HCT116 (cell line): ENCODE measurements around the gene KRT81. TPM values are rescaled to one million over a fixed set of nuclear protein-coding genes. Genes with fewer than 3 reads are reported as not detected.

Experiments
- ATAC-seq: fragments of 200-7000 bp; cut with Tn5 transposase; 2 replicates; pipeline ENCODE4 v1.9.1; 2020; ENCODE audit warnings: mild to moderate bottlenecking, moderate library complexity
- BruUV-seq: library from RNA; stranded (reverse); fragments of 400-500 nt; replicated peaks from 2 replicates; lab custom pipeline; 2021; lab: Mats Ljungman, UMichigan
- CTCF ChIA-PET: fragments of 300-600 bp; sonication (Branson Sonifier 250); formaldehyde crosslinking; loops from one replicate; lab custom pipeline; 2021; ENCODE audit warnings: antibody characterized with exemption; lab: Charles Lee
- POLR2A ChIA-PET: fragments of 300-600, 350-600 bp; sonication (Branson Sonifier 250); formaldehyde crosslinking; loops from one replicate; lab custom pipeline; 2021; ENCODE audit warnings: antibody characterized with exemption; lab: Charles Lee
- RAD21 ChIA-PET, 2 experiments: fragments of 300-600 bp; sonication (Branson Sonifier 250); formaldehyde crosslinking; loops; one replicate each; lab custom pipeline; 2023; ENCODE audit warnings: low total read pairs in 2 of 2; ENCODE audit not compliant: uncharacterized antibody in 2 of 2, unreplicated experiment in 2 of 2, low non-redundant PET in 1 of 2; lab: Charles Lee
- DNase-seq: peaks from one replicate; pipeline ENCODE4 v3.0.0-alpha.2; 2010; ENCODE audit warnings: low read depth, low spot score
- H2AFZ ChIP-seq: fragments of 200-600 bp; shearing (Covaris generic), sonication (generic); 2 replicates; pipeline ENCODE4 v1.6.1; 2017; ENCODE audit warnings: low read depth, mixed run types, mixed read lengths, antibody characterized with exemption, low read length; ENCODE audit not compliant: poor library complexity, severe bottlenecking
- H3K27ac ChIP-seq: 2 replicates; pipeline ENCODE4 v1.5.1; 2012; ENCODE audit warnings: low read depth, low read length
- H3K27me3 ChIP-seq: fragments of 200-600 bp; sonication (generic); 2 replicates; pipeline ENCODE4 v1.6.1; 2016; ENCODE audit warnings: mixed run types, low read length, mixed read lengths; ENCODE audit not compliant: insufficient read depth
- H3K36me3 ChIP-seq, 2 experiments: fragments of 200-500 bp in 1 of 2; fragments of 200-600 bp in 1 of 2; sonication (Bioruptor generic) in 1 of 2; sonication (generic) in 1 of 2; 2 replicates each; pipeline versions ENCODE4 v1.5.1 to v1.6.1; 2014 to 2016; ENCODE audit warnings: low read length in 2 of 2, inconsistent platforms in 1 of 2, mixed read lengths in 1 of 2, mixed run types in 1 of 2; ENCODE audit not compliant: insufficient read depth in 2 of 2, control insufficient read depth in 1 of 2
- H3K4me1 ChIP-seq, 2 experiments: fragments of 200-600 bp in 1 of 2; sonication (generic) in 1 of 2; 2 replicates each; pipeline versions ENCODE4 v1.5.1 to v1.6.1; 2012 to 2017; ENCODE audit warnings: low read length in 2 of 2, inconsistent platforms in 1 of 2, mild to moderate bottlenecking in 1 of 2, mixed read lengths in 1 of 2, mixed run types in 1 of 2, moderate library complexity in 1 of 2; ENCODE audit not compliant: insufficient read depth in 2 of 2, control insufficient read depth in 1 of 2
- H3K4me2 ChIP-seq: fragments of 200-600 bp; sonication (generic); 2 replicates; pipeline ENCODE4 v1.6.1; 2017; ENCODE audit warnings: mixed run types, low read length, mixed read lengths
- H3K4me3 ChIP-seq, 2 experiments: fragments of 200-600 bp in 1 of 2; sonication (generic) in 1 of 2; replicated peaks in 1 of 2; 2 replicates each; pipeline ENCODE4 v1.5.1; 2011 to 2016; ENCODE audit warnings: low read length in 2 of 2, control low read depth in 1 of 2, low read depth in 1 of 2, mild to moderate bottlenecking in 1 of 2, mixed read lengths in 1 of 2, mixed run types in 1 of 2
- H3K79me2 ChIP-seq: fragments of 200-600 bp; sonication (generic); 2 replicates; pipeline ENCODE4 v1.6.1; 2017; ENCODE audit warnings: mild to moderate bottlenecking, mixed run types, low read length, moderate library complexity, mixed read lengths; ENCODE audit not compliant: insufficient read depth
- H3K9ac ChIP-seq: fragments of 200-600 bp; sonication (generic); 2 replicates; pipeline ENCODE4 v1.6.1; 2016; ENCODE audit warnings: low read length, mixed read lengths
- H3K9me2 ChIP-seq: fragments of 200-600 bp; sonication (generic), shearing (Covaris generic); 2 replicates; pipeline ENCODE4 v1.6.1; 2017; ENCODE audit warnings: mixed run types, mild to moderate bottlenecking, moderate library complexity; ENCODE audit not compliant: insufficient read depth
- H3K9me3 ChIP-seq, 2 experiments: fragments of 200-500 bp in 1 of 2; fragments of 200-600 bp in 1 of 2; sonication (Bioruptor generic) in 1 of 2; sonication (generic) in 1 of 2; 2 replicates each; pipeline ENCODE4 v1.6.1; 2014 to 2017; ENCODE audit warnings: low read length in 2 of 2, mixed read lengths in 2 of 2, inconsistent platforms in 1 of 2, low read depth in 1 of 2, mild to moderate bottlenecking in 1 of 2, mixed run types in 1 of 2, moderate library complexity in 1 of 2; ENCODE audit not compliant: control insufficient read depth in 1 of 2, insufficient read depth in 1 of 2
- H4K20me1 ChIP-seq: fragments of 200-600 bp; sonication (generic), shearing (Covaris generic); 2 replicates; pipeline ENCODE4 v1.6.1; 2017; ENCODE audit warnings: mixed run types, mild to moderate bottlenecking, moderate library complexity; ENCODE audit not compliant: insufficient read depth
- CBX3 ChIP-seq: IDR thresholded peaks from 2 replicates; pipeline ENCODE4 v1.6.1; 2012; ENCODE audit warnings: low read depth
- CEBPB ChIP-seq: IDR thresholded peaks from 2 replicates; pipeline ENCODE4 v1.6.1; 2012; ENCODE audit warnings: low read depth
- EGR1 ChIP-seq: IDR thresholded peaks from 2 replicates; pipeline ENCODE4 v1.6.1; 2012; ENCODE audit warnings: low read depth
- ELF1 ChIP-seq: IDR thresholded peaks from 2 replicates; pipeline ENCODE4 v1.6.1; 2012; ENCODE audit warnings: low read depth, borderline replicate concordance
- EZH2phosphoT487 ChIP-seq: fragments of 200-600 bp; IDR thresholded peaks from 2 replicates; pipeline ENCODE4 v1.6.1; 2018; ENCODE audit warnings: antibody characterized with exemption, borderline replicate concordance
- RAD21 ChIP-seq: IDR thresholded peaks from 2 replicates; pipeline ENCODE4 v1.6.1; 2012; ENCODE audit warnings: low read depth, mild to moderate bottlenecking
- SIN3A ChIP-seq: IDR thresholded peaks from 2 replicates; pipeline ENCODE4 v1.6.1; 2012; ENCODE audit warnings: low read depth
- SP1 ChIP-seq: IDR thresholded peaks from 2 replicates; pipeline ENCODE4 v1.6.1; 2012; ENCODE audit warnings: low read depth
- SRF ChIP-seq: IDR thresholded peaks from 2 replicates; pipeline ENCODE4 v1.6.1; 2012; ENCODE audit warnings: low read depth
- ZBTB33 ChIP-seq: IDR thresholded peaks from 2 replicates; pipeline ENCODE4 v1.6.1; 2011; ENCODE audit warnings: mild to moderate bottlenecking, low read length, moderate library complexity; ENCODE audit not compliant: insufficient replicate concordance; ENCODE audit errors: extremely low read depth
- ZFX ChIP-seq: fragments of 450-650 bp; IDR thresholded peaks from 2 replicates; pipeline ENCODE4 v1.6.1; 2017
- ZNF274 ChIP-seq: fragments of 200-500 bp; sonication (Bioruptor generic); IDR thresholded peaks from 2 replicates; pipeline ENCODE4 v1.6.1; 2014; ENCODE audit warnings: mild to moderate bottlenecking, low read depth, low read length, inconsistent platforms
- intact Hi-C: fragments of 100-400 bp; cut with micrococcal nuclease; formaldehyde crosslinking; loops from 2 replicates; pipeline ENCODE4 v1.10.0; 2022
- total RNA-seq: library from RNA; stranded (reverse); gene quantifications from one replicate; pipeline ENCODE4 v1.2.1, GENCODE V29; 2021; ENCODE audit not compliant: unreplicated experiment
- TF ChIP-seq, protein P1 (sequence below): IDR thresholded peaks from 2 replicates; pipeline ENCODE4 v1.6.1; 2012
- TF ChIP-seq, protein P2 (sequence below): IDR thresholded peaks from 2 replicates; pipeline ENCODE4 v1.6.1; 2012; ENCODE audit warnings: low read depth
- TF ChIP-seq, protein P3 (sequence below): IDR thresholded peaks from 2 replicates; pipeline ENCODE4 v1.6.1; 2012

KRT81 gene
- total RNA-seq, 1 experiment from 2014 or later, result 0.84 TPM

DNA sequence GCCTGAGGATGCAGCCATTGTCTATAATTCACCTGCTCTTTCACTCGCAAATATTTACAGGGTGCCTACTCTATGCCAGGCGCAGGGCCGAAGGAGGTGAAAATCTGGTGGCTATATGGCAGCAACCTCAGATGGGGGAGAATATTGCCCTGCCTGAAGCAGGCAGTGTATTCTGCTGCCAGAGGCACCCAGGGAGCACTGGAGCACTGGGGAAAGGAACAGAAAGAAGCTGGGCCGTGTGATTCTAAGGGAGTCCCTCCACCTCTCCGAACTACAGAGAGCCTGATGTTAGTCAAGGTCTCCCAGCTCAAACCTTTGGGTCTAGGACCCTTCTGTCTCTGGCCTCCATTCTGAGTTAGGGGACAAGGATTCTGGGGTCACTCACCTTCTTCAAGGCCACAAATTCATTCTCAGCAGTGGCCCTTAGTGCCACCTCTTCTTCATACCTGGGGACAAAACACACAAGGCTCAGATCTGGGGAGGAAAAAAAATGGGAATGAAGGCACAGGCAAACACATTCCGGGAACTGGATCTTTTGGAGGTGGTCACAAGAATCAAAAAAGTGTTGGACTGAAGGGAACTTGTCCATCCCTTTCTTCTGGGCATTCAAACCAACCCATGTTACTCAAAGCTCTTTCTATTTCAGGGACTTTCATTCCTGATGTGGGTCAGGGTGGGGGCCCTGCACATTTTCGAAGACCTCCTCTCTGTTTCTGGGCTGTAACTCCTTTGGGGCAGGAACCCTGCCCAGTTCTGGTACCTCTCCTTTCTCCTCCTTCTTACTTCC is 36.2 kb downstream of the KRT81 start:
- no peak overlapping the region for H2AFZ ChIP-seq
- CTCF ChIA-PET, result interaction anchor here (1.3 to 1.6 kb wide), 2 partner anchors 24 to 25 kb away, joined by 3 read pairs; no protein-coding TSS in a partner anchor
- H3K9me2 ChIP-seq, result no peaks in the 10 kb centered on the region
- RAD21 ChIA-PET, result no interaction called here
- no peak overlapping the region for H3K4me3 ChIP-seq
- H3K27me3 ChIP-seq, result no peaks in the 10 kb centered on the region
- no peak for ATAC-seq
- no peak overlapping the region for H3K27ac ChIP-seq
- DNase-seq, result no peak
- H3K36me3 ChIP-seq, result no peaks in the 10 kb centered on the region
- H3K79me2 ChIP-seq, result no peaks in the 10 kb centered on the region
- POLR2A ChIA-PET, result interaction anchor here (1.5 kb wide), 1 partner anchor 24 kb away, joined by 3 read pairs; no protein-coding TSS in a partner anchor
- TF ChIP-seq SP1 (no peak), ZNF274 (no peak), ZFX (no peak), ELF1 (no peak), EZH2phosphoT487 (no peak), CBX3 (no peak), SRF (no peak), RAD21 (no peak), SIN3A (no peak), ZBTB33 (no peak), CEBPB (no peak), EGR1 (no peak)
- TF ChIP-seq, protein P1, sequence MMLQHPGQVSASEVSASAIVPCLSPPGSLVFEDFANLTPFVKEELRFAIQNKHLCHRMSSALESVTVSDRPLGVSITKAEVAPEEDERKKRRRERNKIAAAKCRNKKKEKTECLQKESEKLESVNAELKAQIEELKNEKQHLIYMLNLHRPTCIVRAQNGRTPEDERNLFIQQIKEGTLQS, result no peak
- TF ChIP-seq, protein P2, sequence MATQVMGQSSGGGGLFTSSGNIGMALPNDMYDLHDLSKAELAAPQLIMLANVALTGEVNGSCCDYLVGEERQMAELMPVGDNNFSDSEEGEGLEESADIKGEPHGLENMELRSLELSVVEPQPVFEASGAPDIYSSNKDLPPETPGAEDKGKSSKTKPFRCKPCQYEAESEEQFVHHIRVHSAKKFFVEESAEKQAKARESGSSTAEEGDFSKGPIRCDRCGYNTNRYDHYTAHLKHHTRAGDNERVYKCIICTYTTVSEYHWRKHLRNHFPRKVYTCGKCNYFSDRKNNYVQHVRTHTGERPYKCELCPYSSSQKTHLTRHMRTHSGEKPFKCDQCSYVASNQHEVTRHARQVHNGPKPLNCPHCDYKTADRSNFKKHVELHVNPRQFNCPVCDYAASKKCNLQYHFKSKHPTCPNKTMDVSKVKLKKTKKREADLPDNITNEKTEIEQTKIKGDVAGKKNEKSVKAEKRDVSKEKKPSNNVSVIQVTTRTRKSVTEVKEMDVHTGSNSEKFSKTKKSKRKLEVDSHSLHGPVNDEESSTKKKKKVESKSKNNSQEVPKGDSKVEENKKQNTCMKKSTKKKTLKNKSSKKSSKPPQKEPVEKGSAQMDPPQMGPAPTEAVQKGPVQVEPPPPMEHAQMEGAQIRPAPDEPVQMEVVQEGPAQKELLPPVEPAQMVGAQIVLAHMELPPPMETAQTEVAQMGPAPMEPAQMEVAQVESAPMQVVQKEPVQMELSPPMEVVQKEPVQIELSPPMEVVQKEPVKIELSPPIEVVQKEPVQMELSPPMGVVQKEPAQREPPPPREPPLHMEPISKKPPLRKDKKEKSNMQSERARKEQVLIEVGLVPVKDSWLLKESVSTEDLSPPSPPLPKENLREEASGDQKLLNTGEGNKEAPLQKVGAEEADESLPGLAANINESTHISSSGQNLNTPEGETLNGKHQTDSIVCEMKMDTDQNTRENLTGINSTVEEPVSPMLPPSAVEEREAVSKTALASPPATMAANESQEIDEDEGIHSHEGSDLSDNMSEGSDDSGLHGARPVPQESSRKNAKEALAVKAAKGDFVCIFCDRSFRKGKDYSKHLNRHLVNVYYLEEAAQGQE, result no peak
- TF ChIP-seq, protein P3, sequence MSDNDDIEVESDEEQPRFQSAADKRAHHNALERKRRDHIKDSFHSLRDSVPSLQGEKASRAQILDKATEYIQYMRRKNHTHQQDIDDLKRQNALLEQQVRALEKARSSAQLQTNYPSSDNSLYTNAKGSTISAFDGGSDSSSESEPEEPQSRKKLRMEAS, result no peak
- no TSS peak for BruUV-seq
- H4K20me1 ChIP-seq, result no peaks in the 10 kb centered on the region
- H3K4me2 ChIP-seq, result no peak overlapping the region
- H3K9ac ChIP-seq, result no peak overlapping the region
- peaks cover 7 to 21% of the 10 kb centered on the region in 2 experiments; a peak in 3 of 4 replicates for H3K4me1 ChIP-seq
- intact Hi-C loops, result no loop called here
- no peaks in the 10 kb centered on the region for H3K9me3 ChIP-seq
